ENCODE measurements around the gene PLEKHN1.

DNA sequence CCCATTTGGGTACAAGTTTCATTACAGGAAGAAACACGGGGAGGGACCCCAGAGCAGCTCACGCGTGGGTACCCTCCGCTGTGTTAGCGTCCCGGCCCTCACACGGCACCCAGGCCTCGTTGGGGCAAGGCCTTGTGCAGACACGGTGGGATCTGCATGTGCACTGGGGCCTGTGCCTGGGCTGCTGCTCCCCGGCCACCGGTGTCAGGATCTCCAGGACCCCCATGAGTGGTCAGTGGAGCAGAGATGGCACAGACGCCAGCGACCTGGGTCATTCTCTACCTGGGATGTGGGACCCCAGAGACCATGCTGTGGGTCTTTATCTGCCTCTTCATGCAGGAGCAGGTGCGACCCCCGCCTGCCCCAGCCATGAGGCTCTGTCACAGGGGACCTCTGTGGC lies 47.9 kb upstream of the PLEKHN1 start:
- TF ChIP-seq, protein P1, sequence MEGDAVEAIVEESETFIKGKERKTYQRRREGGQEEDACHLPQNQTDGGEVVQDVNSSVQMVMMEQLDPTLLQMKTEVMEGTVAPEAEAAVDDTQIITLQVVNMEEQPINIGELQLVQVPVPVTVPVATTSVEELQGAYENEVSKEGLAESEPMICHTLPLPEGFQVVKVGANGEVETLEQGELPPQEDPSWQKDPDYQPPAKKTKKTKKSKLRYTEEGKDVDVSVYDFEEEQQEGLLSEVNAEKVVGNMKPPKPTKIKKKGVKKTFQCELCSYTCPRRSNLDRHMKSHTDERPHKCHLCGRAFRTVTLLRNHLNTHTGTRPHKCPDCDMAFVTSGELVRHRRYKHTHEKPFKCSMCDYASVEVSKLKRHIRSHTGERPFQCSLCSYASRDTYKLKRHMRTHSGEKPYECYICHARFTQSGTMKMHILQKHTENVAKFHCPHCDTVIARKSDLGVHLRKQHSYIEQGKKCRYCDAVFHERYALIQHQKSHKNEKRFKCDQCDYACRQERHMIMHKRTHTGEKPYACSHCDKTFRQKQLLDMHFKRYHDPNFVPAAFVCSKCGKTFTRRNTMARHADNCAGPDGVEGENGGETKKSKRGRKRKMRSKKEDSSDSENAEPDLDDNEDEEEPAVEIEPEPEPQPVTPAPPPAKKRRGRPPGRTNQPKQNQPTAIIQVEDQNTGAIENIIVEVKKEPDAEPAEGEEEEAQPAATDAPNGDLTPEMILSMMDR (IDR thresholded peaks at IDR 0.05; ENCODE audit: poor library complexity), result no peak
- TF ChIP-seq EZH2 (IDR thresholded peaks at IDR 0.05; ENCODE audit: borderline replicate concordance) (no peak), EZH2phosphoT487 (IDR thresholded peaks at IDR 0.05; ENCODE audit: low read depth, severe bottlenecking, unreplicated experiment) (no peak)

Measured in hepatocyte (in vitro differentiated cells).